Activated CD4-positive, alpha-beta T cell treated with anti-CD3 and anti-CD28 coated beads, Interleukin-2, amount 50 U/mL, for 16 hours (primary cell): Measurements from ENCODE around the gene STAB2.

Source experiments
- DNase-seq: peaks from one replicate; pipeline ENCODE4 v3.0.0-alpha.2; 2020

STAB2 gene

DNA sequence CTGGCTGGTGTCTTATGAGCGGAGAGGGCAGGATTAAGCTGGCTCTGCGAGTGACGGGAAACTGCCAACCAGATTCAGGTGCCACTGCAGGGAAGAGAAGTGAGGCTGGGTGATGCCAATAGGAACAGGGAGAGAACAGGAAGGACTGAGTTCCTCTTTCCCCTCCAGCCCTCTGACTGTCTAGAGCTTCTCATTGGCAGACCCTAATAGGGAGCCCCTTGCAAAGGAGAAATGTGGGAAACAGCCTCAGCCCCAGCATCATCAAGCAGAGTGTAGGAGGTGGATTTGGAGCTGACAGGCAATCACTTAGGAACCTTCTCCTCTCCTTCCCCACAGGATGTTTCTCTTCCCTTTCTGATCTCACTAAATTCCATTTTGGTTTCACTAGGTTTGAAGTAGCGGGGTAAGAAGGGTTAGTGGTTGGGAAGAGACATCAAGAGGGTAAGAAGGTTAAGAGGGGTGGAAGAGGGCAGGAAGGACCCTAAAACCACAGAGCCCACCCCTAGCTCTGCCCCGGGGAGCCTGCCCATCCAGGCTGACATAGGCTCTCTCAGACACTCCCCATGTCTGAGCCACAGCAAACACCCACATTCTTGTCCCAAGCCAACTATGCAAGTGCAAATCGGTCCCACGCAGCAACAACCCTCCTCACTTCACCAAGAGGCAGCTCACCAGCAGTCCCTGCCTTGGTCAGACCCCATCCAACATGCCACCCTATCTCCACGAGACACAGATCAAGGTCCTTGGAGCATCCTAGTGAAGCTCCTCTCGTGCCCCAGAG is 111.1 kb downstream of the STAB2 start:
- no peak for DNase-seq

DNA sequence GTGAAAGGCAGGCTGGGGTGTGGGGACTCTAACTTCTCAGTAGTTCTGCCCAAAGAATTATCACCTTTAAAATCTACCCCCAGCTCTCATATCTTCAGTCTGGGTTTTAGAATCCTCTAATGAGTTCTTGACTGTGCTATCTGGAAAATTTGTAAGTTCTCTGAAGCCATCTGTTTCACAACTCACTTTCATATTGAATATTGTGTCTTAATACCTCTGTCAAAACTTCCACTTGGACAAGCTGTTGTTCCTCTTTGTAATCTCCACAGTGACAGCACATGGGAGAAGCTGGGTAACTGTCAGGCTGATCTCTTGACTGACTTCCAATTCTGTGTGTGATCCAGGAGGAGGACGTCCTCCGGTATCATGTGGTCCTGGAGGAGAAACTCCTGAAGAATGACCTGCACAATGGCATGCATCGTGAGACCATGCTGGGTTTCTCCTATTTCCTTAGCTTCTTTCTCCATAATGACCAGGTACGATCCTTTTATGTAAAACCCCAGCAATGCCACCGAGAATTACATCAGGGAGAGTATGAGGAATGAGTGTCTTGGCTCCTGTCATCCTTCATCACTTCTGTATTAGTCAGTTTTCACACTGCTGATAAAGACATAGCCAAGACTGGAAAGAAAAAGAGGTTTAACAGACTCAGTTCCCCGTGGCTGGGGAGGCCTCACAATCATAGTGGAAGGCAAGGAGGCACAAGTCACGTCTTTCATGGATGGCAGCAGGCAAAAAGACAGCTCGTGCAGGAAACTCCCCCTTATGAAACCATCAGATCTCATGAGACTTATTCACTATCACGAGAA is 111.9 kb downstream of the STAB2 start:
- DNase-seq = peak; percentile 50

DNA sequence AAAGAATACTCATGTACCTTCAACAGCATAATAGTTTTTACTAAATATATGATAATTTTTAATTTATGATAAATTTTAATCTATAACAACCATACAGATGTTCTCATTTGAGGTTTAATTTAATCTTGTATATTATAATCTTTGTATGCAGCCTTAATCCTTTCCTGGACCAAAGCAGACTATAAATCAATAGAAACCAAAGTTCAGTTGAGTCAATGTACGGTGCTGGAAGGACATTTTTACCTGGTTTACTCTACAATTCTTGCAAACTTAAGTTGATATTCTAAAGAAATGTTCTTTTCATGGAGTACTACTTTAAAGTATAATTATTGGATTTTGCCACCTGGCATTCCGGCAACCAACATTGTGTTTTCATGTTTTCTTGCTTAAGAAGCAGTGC is 118.0 kb downstream of the STAB2 start:
- DNase-seq = no peak

DNA sequence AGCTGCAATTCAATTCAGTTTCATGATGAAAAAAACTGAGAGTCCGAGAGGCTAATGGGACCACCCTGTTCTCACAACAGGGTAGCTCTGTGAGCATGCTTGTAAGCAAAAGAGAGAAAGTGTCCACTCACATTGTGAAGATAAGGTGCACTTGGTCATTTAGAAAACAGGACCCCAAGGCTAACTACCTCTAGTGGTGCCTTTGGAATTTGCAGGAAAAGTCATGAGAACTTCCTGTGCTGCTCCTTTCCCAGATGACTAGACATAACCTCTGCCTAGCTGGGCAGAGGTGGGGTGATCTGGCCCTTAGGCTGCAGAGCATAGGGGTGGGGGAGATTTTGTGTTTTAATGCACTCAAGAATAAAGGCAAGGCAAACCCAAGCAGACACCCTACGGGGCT is 118.9 kb downstream of the STAB2 start:
- no peak for DNase-seq

DNA sequence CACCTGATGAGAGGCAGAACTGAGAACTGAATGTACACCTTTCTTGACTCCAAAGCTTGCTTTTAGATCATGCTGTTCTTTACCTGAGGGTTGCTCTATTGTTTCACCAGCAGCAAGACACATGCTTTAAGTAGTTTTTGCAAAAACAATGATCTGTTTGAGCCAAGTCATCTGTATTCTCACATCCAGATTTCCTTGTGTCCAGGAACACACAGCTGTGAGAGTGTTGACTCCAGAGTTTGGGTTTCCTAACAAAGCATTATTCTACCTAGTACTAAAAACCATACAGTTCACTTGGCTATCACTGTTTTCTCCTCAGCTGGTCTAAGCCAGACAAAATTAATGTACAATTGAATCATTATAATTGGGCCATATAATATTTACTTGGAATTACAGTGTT is 120.4 kb downstream of the STAB2 start:
- DNase-seq = no peak

DNA sequence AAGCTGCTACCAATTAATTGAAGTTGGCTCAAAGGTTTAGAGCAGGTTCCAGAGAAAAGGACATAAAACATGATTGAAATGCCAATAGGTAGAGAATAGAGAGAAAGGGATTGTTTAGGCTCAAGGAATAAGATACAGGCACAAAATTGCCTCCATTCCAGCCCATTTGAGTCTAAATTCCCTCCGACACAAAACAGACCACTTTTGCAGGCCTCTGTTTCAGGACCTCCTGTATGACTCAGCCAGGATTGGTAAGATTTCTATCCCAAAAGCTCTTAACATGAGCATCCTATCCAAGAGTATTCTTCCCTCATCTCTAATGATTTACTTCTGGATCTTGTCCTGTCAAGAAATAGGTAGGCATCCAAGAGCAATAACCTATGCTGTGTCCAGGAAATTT is 123.5 kb downstream of the STAB2 start:
- no peak for DNase-seq

DNA sequence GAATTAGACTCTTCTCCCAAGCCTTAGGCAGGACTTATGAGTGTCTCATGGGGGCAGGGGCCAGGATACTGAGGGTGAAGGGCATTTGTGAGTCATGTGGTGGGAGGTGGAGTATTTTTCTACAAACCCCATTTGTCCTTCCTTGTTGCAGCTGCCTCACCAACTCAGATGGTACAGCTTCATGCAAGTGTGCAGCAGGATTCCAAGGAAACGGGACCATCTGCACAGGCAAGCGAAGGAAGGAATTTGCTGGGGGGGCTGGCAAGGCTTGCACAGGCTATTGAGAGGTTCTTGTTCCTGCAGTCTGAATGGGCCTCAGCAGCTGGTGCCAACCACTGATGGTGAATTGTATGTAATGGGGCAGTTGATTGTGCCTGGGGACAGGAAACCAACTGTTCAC is 125.1 kb downstream of the STAB2 start:
- no peak for DNase-seq

DNA sequence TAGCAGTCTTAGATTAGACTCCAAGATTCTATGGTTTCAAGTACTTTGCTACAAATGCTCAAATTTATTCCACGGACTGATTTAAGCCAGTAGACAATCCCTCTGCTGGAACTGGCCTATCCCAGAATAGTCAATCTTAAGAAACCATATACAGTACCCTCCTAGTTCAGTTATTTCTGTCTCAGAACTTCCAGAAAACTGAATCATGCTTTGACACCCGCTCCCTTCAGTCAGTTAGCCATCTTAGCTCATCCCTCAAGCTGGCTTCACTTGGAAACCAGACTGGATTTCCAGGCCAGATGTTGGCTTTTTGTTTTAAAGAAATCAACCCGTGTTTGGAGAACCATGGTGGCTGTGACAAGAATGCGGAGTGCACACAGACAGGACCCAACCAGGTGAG is 128.4 kb downstream of the STAB2 start:
- no peak for DNase-seq

DNA sequence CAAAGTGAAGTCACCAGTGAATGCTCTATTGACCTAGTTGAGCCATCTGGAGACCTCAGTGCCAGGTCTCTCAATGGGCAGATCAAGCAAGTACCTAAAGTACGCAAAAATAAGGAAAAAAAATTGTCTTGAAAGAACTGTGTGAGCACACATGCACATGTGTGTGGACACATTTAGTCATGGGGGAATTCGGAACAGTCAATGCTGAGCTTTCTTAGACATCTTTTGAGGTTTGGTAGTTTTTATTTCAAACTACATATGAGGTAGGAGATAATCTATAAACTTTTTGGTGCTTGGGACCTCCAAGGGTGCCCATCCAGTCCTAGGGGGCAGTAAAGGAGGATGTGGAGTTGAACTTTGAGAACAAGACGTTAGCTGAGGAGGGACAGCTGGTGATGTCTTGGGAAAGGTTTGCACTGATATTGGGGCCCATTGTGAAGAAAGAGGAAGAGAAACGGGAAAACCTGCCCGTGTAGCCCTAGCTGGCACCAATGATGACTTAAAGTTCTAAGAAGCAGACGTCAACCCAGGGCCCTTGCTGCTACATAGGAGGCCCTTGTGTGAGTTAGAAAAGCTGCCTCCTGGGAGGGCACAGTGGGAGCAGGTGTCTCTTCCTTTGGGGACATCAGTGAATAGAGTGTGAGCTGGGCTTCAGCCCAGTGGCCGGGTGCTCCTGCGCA is 129.6 kb downstream of the STAB2 start:
- no peak for DNase-seq

DNA sequence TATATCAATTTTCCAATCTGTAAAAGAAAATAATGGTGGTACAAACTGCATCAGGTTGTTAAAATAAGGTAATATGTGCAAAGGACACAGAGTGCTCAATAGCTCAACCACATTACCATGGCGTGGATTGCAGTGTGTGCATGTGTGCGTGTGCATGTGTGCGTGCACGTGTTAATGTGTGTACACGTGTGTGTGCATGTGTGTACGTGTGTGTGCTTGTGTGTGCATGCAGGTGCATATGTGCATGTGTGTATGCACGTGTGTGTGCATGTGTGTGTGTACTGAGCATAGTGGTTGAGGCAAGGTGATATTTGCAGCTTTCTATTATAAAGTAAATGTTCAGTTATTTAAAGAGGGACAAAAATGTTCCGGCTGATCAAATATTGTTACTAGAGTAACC is 138.3 kb downstream of the STAB2 start:
- DNase-seq = no peak

DNA sequence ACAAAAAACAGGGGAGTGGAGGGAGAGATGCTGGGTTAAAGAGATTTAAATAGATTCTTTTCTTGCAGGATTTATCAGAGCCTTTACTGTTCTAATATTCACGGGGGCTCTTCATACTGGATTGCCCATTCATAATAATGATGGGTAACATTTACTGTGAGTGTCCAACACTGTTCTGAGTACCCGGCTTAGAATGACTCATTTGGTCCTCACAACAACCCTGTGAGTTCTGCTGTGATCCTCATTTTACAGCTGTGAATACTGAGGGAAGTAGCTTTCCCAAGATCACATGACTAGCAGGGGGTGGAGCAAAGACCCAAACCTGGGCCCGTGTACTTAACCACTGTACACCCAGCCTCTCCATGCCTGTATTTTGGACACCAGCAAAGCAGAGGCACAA is 140.6 kb downstream of the STAB2 start:
- no peak for DNase-seq

DNA sequence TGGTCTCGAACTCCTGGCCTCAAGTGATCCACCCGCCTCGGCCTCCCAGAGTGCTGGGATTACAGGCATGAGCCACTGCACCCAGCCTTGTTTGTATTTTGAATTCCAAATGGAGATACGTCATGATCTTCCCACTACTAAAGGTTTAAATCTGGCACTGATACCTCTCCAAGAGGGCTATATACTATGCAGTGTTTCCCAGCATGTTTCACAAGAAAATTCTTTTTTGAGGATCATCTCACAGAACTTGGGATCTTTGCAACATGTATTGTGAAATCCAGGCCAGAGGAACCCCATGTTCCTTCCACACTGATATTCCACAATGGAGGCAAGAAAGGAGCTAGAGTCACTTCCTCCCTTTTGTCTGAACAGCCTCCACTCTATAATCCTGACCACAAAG is 141.2 kb downstream of the STAB2 start:
- no peak for DNase-seq

DNA sequence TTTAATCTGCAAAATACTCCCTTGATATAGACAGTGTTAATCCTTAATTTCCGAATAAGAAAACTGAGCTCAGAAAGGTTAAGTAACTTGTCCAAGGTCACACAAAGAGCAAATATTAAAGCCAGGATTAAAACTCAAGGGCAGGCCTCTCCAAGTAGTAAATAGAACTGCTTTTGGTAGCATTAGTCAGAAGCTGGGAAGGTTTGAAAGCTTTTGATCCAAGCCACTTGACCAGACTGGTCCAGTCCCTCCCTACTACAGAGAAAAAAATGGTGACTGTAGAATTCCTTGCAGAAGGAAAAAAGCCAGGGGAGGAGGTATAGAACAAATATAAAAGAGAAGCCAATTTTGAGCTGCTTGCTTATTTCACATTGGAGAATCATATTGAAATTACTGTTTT is 142.4 kb downstream of the STAB2 start:
- no peak for DNase-seq

DNA sequence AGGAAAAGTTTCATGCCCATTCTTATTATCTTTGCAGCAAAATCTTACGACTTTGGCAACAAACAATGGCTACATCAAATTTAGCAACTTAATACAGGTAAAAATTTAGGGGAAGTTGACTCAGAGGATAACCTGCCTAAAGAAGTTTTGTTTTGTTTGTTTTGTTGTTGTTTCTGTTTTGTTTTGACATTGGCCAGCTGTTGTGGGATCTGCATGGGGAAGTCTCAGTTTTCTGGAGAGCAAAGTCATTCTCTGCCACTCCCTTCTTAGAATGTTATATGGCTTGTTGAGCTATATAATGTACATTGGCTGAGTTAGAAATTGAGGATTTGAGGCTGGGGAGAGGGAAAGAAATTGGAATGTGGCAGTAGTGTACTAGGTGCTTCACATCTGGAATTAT is 144.5 kb downstream of the STAB2 start:
- DNase-seq = no peak

DNA sequence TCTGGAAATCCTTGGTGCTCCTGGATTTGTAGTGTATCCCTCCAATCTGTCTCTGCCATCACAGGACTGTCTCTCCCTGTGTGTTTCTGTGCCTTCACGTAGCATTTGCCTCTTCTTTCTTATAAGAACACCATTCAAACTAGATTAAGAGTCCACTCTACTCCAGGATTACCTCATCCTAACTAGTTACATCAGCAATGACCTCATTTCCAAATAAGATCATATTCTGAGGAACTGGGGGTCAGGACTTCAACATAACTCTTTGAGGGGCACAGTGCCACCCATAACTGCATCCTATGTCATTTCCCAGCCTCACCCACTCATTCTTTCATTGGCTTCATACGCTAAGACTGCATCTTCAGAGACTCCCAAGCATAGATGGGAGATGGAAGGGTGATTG is 147.8 kb downstream of the STAB2 start:
- no peak for DNase-seq

DNA sequence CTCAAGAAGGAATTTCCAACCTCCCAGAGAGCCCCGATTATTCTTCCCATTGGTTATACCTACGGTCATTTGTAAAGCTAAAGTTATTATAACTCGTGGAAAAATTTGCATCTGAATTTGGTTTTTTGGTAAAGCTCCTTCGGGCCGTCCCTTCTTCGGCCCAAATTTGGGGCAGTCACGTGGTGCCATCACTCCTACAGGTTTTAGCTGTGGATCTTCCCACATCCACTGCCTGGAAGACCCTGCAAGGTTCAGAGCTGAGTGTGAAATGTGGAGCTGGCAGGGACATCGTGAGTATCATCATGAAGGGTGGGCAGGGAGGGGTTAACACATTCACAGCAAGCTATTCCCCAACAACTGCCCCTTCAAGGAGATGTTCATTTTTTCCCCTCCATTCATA is 148.2 kb downstream of the STAB2 start:
- DNase-seq = no peak

DNA sequence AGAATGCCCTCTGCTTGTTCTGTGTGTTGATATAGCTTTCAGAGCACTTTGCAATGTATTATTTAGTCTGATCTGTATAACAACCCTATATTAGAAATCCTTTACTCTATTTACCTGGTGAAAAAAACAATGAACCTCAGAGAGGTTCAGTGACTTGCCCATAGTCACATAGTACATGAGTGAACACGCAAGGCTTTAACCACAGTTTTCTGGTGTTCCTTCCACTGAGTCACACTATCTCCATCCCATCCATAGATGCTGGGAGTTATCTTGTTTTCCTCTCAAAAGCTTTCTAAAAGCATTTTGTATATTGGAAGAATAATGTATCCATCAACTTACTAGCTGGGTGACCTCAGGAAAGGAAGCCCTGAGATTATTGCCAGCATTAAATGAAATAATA is 149.5 kb downstream of the STAB2 start:
- DNase-seq = no peak

DNA sequence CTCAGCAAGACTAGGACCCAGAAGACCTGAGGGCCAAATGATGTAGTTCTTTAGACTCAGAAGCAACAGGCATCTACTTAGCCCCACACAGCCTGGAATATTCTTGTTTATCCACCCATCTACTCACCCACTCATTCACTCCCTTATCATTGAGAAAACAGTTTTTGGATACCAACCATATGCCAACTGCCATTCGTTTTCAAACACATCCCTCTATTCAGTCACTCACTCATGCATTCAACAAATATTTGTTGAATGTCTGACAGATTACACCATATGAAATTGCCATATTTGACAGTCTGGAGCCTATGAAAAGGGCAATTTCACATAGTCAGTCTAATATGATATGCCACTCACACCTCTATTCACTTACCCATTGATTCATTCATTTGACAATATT is 150.8 kb downstream of the STAB2 start:
- no peak for DNase-seq

DNA sequence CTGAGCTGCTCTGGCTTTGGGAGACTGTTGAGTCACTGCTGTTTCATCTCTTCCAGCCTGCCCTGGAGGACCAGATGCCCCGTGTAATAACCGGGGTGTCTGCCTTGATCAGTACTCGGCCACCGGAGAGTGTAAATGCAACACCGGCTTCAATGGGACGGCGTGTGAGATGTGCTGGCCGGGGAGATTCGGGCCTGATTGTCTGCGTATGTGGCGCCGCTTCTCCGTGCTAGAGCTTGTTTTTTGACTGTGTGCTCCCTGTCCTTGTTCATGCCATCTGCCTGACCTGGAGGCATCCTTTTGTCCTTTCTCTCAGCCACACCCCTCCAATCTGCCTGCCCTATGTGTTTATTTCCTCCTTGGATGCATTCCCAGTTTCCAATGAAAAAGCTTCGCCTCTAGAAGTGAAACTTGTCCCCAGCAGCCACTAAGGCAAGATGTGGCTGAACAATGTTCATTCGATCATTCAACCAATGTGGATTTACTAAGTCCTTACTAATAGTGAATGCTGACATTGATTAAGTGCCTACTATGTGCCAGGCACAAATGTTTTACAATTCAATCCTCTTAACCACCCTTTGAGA is 155.4 kb downstream of the STAB2 start:
- no peak for DNase-seq

DNA sequence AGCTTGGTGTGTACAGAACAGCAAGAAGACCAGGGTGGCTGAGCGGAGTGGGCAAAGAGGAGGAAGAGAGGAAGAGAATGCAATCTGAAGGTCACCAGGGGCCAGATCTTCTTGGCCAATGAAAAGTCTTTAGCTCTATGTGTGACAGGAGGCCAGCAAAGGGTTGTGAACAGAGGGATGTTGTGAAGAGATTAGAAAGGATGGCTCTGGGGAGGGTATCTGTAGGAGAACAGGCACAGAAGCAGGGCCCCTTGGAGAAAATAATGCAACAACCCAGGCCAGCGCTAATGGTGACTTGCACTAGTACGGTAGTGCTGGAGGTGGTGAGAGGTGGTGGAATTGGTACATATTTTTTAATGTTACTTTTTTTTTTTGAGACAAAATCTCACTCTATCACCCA is 156.7 kb downstream of the STAB2 start:
- no peak for DNase-seq

DNA sequence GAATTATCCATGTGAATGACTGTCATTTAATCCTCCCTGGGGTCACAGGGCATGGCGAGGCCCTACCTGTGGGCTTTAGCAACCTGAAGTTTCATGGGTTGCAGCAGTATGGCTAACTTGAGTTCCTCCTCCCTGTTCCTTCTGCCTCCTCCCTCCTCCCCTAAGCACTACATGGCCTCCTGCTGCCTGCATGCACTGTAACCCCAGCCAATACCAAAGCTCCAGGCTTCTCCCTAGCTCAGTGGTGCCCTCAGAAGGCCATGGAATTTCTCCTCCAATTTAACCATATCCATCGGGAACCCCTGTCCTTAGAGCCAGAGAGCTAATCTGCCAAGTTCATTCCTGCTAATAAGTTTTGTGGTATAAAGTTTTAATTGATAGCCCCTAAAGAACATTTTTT is 158.9 kb downstream of the STAB2 start:
- DNase-seq = no peak

DNA sequence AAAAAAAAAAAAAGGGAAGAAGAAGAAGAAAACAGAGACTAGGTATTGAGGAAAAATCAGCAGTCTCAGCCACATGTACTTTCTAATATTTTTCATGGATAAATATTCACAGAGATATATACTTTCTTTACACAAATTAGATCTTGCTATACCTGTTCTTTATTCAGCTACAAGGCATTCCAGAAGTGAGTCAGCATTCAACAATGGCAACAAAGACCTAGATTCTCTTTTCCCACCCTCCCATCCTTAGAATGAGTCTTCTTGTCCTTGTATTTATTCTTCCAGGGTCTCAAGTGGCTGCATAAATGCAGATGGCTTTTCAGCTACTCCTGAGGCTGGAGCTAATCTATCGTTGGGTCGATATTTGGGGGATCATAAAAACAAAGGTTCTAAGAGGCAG is 160.9 kb downstream of the STAB2 start:
- no peak for DNase-seq

DNA sequence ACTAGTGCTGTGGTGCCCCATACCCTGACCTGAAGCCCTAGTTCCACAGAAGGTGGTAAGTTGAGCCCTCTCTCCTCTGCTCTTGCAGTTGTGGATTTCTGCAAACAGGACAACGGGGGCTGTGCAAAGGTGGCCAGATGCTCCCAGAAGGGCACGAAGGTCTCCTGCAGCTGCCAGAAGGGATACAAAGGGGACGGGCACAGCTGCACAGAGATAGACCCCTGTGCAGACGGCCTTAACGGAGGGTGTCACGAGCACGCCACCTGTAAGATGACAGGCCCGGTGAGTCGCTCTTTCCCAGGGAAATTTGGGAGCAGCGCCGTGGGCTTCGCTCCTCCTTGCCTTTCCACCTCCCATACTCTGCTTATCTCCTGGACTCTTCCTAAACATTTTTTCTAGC is 161.8 kb downstream of the STAB2 start:
- DNase-seq = no peak

DNA sequence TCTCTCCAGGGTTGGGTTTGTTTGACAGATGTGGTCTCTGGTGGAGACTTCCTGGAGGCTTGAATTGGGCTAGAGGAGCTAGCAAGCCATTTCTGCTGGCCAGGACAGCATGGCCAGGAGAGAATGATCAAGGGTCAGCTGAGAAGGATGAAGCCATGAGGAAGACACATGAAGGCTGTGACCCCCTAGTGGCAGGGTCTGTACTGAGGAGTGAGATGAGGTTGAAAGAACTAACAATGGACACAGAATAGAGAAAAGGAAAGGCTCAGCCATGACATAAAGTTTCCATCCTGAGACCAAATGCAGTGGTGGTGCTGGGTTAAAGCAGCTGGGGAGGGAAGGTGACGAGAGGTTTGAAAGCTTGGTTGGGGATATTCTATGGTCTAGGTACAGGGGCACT is 164.1 kb downstream of the STAB2 start:
- no peak for DNase-seq
